ENCODE measurements around the gene PTRH2.
"Not testable (repeated sequence)": the region's sequence is repeated elsewhere in the genome, so short reads cannot be mapped to it uniquely, and the experiment has no call there.

PTRH2 gene
- 5.3 to 15.6 (median 11.5) reads per million in 18 experiments for total RNA-seq

- DNase-seq: peak; percentile 100
Observed at GRCh38 chr17:59707149-59707970, at the start of gene PTRH2, which contains the start of gene VMP1. PTRH2 (minus strand) TSS chr17:59707430; CDS start chr17:59697978, 9,452 bp downstream. VMP1 (plus strand) TSS chr17:59707654; CDS start chr17:59731447, 23,793 bp downstream.

GRCh38 chr17:59756236-59756818, 49.1 kb upstream of the PTRH2 start:
- DNase-seq: no peak

- not testable (repeated sequence) for DNase-seq
Observed at GRCh38 chr17:59755069-59755468, 47.8 kb upstream of the PTRH2 start.

GRCh38 chr17:59754552-59754951, 47.3 kb upstream of the PTRH2 start:
- DNase-seq: peak in 1 of 2 donors; percentile 35

- peak; percentile 81 to 93 for DNase-seq
Observed at GRCh38 chr17:59753522-59754467, 46.6 kb upstream of the PTRH2 start.

- DNase-seq: no peak
Observed at GRCh38 chr17:59752922-59753321, 45.7 kb upstream of the PTRH2 start.

GRCh38 chr17:59752446-59752845, 45.2 kb upstream of the PTRH2 start:
- DNase-seq: peak in 1 of 2 donors; percentile 19

- no peak for DNase-seq
Observed at GRCh38 chr17:59751955-59752413, 44.8 kb upstream of the PTRH2 start.

GRCh38 chr17:59748591-59748990, 41.4 kb upstream of the PTRH2 start:
- DNase-seq: no peak

GRCh38 chr17:59746849-59747445, 39.7 kb upstream of the PTRH2 start:
- peak; percentile 47 to 67 for DNase-seq

- DNase-seq: no peak
Observed at GRCh38 chr17:59745040-59745439, 37.8 kb upstream of the PTRH2 start.

GRCh38 chr17:59743842-59744241, 36.6 kb upstream of the PTRH2 start:
- no peak for DNase-seq

GRCh38 chr17:59737324-59737723, 30.1 kb upstream of the PTRH2 start:
- DNase-seq: no peak

- no peak for DNase-seq
Observed at GRCh38 chr17:59734226-59734625, 27.0 kb upstream of the PTRH2 start.

GRCh38 chr17:59733697-59734096, 26.5 kb upstream of the PTRH2 start:
- DNase-seq: no peak

- DNase-seq: no peak
Observed at GRCh38 chr17:59730268-59730834, 23.1 kb upstream of the PTRH2 start.

GRCh38 chr17:59727817-59728533, 20.7 kb upstream of the PTRH2 start:
- no peak for DNase-seq

GRCh38 chr17:59725691-59726090, 18.5 kb upstream of the PTRH2 start:
- peak; percentile 58 to 91 for DNase-seq

GRCh38 chr17:59723607-59724006, 16.4 kb upstream of the PTRH2 start:
- no peak for DNase-seq

- DNase-seq: no peak
Observed at GRCh38 chr17:59723041-59723440, 15.8 kb upstream of the PTRH2 start.

GRCh38 chr17:59722623-59723022, 15.4 kb upstream of the PTRH2 start:
- DNase-seq: no peak
